Measurements from ENCODE around the gene FAM163A.

- TF ChIP-seq CTCF (conservative IDR thresholded peaks at IDR 0.05) (no peak), ZFX (IDR thresholded peaks at IDR 0.05) (no peak)
Measured at GRCh38 chr1:179818260-179818659, 75.2 kb downstream of the FAM163A start.
